Effector CD4-positive, alpha-beta T cell (primary cell): ENCODE data around the gene LRRC25.

Experiments used
- DNase-seq: peaks from one replicate; pipeline ENCODE4 v3.0.0-alpha.2; 2020

The LRRC25 gene

GRCh38 chr19:18435842-18436670 is 38.6 kb upstream of the LRRC25 start:
- no peak for DNase-seq

DNA sequence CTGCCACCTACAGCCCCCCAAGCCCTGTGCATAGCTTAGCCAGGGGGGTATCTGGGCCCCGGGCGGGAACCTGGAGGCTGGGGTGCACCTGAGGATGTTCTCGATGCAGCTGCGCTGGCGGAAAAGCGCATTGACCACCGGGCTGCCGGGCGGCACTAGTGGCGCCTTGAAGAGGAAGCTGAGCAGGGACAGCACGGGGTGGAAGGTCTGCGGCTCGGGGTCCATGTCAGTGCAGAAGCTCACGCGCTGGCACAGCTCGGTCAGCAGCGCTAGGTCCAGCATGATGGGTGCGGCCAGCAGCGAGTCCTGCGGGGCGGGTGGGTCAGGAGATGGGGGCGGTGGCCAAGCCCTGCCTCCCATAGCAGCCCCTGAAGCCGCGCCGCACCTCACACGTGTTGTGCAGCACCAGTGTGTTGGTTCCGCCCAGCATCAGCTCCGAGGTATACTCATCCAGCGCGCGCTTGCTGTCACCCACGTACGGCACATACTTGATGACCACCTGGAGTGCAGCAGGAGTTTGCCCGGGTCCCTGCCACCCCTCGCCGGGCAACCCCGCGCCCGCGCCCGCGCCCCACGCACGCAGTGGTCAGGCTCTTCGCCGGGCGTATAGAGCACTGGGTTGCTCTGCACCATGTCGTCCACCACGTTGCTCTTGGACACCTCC is 37.9 kb upstream of the LRRC25 start:
- DNase-seq, result no peak

GRCh38 chr19:18434411-18435175 is 37.2 kb upstream of the LRRC25 start:
- DNase-seq, result no peak

DNA sequence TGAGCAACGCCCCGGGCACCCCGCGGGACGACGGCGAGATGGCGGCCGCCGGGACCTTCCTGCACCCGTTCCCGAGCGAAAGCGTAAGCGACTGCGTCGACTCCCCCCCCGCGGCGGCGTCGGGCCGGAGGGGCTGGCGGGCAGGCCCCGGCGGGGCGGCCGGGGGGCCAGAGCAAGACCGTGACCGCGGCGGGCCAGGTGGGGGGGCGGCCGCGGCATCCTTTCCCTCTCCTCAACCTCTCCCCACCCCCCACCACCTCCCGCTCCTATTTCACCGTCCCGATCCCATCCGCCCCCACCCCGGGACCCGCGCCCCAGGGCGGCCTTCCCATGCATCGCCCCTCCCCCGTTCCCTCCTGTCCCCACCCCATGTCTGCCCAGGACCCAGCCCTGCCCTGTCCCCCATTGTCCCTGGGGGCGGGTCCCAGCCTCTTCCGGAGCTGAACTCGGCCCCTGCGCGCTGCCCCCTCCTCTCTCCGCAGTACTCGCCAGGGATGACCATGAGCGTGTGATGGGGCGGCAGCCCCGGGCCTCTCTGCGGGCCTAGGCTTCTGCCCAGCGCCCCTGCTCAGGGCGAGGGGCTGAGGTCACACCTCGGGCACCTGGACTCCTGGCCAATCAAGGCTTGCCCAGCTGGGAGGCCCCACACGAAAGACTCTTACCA is 36.4 kb upstream of the LRRC25 start:
- DNase-seq, result no peak

DNA sequence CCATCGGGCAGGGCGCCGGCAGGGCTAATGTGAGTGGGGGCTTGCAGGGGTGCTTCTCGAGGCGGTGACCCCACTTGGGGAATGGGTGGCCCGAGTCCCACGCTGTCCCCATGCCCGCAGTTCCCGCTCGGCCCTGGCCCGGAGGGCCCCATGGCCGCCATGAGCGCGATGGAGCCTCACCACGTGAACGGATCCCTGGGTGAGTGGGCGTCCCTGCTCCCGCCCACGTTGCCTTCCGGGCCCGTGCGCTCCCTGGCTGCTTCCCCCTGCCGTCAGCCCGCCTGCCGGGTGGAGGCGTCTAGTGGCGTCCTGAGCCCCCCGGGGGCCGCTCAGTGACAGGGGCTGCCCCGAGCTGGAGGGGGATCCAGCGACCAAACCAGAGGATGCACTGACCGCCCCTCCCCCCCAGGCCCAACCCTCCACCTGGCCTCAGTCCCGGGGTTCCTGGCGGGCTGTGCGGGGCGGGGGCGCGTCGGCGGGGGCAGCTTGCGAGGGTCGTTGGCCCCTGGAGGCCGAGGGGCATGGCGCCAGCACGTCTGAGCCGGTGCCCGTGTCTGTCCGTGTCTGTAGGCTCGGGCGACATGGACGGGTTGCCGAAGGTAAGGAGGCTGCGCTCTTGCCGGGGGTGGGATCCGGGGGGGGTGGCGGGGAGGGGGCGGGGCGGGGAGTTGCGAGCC is 35.7 kb upstream of the LRRC25 start:
- no peak for DNase-seq

- DNase-seq, result no peak
Measured at GRCh38 chr19:18432275-18433014, 35.0 kb upstream of the LRRC25 start.

- no peak for DNase-seq
Measured at GRCh38 chr19:18431351-18432197, 34.2 kb upstream of the LRRC25 start.

GRCh38 chr19:18430417-18431144 is 33.2 kb upstream of the LRRC25 start:
- DNase-seq, result no peak

DNA sequence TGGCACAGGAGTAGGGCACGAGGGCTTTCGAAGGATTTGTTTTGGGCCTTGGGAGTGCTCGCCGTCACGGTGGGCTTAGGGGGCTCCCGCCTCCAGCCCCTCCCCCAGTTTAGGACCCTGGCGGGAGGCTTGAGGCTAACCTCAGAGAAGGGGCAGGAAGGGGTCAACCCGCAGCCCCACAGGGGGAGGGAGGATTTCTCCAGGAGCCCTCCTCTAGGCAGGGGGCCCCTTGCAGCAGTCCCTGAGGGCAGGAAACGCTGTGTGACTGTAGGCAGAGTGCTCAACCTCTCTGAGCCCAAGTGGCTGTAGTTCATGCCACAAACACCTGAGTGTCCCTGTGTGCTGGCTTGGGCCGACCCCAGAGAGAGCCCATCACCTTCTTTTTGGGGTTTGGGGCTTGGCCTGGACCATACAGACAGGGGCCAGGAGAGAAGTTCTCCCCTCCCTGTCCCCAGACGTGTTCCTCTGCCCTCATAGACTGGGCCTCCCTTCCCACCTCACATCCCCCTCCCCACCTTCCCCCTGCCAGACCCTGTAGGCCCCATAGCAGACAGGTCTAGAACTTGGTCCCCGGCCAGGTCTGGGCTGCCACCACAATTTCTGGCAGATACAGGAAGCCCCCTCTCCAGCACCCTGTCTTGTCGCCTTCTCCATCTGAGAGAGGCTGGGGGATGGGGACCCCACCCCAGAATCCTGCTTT is 32.4 kb upstream of the LRRC25 start:
- DNase-seq, result no peak

GRCh38 chr19:18428787-18429674 is 31.6 kb upstream of the LRRC25 start:
- peak; percentile 84 for DNase-seq

DNA sequence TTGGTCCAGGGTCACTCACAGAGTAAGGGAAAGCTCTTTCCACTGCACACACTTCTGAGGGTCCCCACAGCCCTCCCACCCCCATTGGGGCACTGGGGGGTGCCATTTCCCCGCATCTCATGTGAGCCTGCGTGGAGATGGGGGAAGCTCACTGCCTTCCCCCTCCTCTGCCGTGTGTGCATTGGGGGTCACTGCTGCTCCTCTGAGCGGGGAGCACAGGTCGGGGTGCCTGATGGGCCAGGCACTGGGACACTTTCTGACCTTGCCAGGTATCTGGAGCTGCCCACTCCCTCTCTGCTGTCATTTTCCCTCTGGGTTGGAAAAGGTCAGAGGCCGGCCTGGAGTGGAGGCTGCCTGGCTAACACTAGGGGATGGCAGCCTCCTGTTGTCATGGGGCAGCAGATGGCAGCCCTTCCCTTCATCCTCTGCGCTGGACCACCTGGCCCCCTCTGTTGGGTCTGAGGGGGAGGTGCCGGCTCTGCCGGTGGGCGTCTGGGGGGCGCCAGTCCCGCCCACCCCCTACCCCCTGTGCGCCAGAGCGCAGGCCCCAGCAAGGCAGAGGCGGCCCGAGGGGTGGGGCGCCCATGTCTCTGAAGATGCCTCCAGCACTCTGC is 30.9 kb upstream of the LRRC25 start:
- DNase-seq, result no peak

DNA sequence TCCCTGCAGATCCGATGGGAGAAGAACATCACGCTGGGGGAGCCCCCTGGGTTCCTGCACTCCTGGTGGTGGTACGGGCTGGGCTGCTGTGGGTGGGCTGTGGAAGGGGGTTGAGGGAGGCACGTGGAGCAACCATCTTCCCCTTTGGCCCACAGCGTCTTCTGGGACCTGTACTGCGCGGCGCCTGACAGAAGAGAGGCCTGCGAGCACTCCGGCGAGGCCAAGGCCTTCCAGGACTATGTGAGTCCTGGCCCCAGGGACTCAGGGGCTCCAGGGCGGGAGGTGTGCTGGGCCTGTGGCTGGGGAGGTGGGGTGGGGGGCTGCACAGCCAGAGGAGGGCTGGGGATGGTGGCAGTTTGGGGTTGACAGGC is 30.3 kb upstream of the LRRC25 start:
- no peak for DNase-seq

- no peak for DNase-seq
Measured at GRCh38 chr19:18427080-18427742, 29.8 kb upstream of the LRRC25 start.

DNA sequence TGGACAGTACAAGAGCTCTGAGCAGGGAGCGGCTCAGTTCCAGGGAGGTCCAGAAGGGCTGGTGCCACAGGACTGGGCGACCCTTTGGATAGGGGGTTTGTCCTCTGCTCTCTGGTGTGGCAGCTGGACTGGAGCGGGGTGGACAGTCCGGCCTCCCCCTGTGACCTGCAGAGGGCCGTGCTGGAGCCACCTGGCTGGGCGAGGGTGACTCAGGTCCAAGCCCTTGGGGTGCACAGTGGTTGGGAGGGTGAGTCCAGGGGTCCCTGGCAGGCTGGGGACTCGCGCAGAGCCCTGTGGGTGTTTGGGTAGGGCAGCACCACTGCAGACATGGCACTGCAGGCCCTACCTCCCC is 29.0 kb upstream of the LRRC25 start:
- DNase-seq, result no peak

DNA sequence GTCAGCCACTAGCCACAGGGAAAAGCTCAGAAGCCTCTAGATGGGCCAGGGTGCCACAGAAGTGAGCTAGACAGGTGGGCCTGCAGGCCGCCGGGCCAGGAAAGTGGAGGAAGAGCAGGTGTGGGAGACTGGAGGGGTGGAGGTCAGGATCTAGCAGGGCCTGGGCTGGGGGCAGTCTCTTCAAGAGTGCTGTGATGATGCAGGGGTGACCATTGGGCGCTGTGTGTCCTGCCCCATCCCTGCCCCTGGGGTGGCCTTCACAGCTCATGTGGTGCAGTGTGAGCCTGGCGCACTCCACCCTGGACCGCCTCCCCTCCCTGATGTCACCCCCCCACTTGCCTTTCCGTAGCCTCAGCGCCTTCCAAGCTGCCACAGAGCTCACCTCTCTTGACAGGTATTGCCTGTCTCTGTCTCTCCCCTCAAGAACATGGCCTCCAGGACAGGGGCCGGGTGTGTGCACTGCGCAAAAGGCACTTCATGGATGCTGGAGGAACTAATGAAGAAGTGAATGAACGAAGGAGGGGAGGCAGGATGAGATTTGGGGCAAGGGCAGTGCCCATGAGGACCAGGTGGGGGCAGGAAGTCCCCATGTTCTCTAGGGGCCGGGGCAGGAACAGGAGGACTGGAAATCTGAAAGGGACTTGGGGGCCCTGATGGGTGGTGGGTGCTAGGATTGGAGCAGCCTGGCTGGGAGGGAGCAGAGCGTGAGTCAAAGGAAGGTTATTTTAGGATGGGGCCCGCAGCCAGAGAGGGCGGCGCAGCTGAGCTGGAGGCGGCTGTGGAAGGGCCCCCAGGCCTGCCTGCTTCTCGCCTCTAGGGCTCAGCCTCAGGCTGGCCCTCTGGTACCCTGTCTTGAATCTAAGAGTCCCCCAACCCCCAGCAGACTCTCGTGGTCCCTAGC is 28.3 kb upstream of the LRRC25 start:
- no peak for DNase-seq

- DNase-seq, result no peak
Measured at GRCh38 chr19:18424890-18425514, 27.6 kb upstream of the LRRC25 start.
